Activated naive CD4-positive, alpha-beta T cell treated with anti-CD3 and anti-CD28 coated beads, Interleukin-2, amount 50 U/mL, for 24 hours (primary cell): ENCODE data around the gene UNC5A.
"Not testable (repeated sequence)": the region's sequence is repeated elsewhere in the genome, so short reads cannot be mapped to it uniquely, and the experiment has no call there.

Experiments
- H3K27ac Mint-ChIP-seq: one replicate; pipeline ENCODE4 v1.8.0; 2021; ENCODE audit warnings: mild to moderate bottlenecking, mixed read lengths
- H3K27me3 Mint-ChIP-seq: one replicate; pipeline ENCODE4 v1.8.0; 2021; ENCODE audit warnings: mixed read lengths
- H3K36me3 Mint-ChIP-seq: one replicate; pipeline ENCODE4 v1.8.0; 2021; ENCODE audit warnings: mixed read lengths
- H3K4me1 Mint-ChIP-seq: one replicate; pipeline ENCODE4 v1.8.0; 2021; ENCODE audit warnings: mixed read lengths
- H3K4me3 Mint-ChIP-seq: one replicate; pipeline ENCODE4 v1.8.0; 2021; ENCODE audit warnings: mild to moderate bottlenecking, mixed read lengths
- H3K9me3 Mint-ChIP-seq: one replicate; pipeline ENCODE4 v1.8.0; 2021; ENCODE audit warnings: mixed read lengths

UNC5A gene

DNA sequence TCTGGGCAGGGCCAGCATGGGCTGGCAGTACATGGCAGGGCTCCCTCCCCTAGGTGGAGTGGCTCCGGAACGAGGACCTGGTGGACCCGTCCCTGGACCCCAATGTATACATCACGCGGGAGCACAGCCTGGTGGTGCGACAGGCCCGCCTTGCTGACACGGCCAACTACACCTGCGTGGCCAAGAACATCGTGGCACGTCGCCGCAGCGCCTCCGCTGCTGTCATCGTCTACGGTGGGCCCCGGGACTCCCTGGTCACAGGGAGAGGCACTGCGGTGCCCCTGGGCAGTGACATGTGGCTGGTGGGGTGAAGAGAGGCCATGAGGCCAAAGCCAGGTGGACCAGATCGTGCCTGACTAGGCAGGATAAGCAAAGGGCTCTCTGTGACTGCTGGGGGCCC, 58.4 kb downstream of the UNC5A start:
- Mint-ChIP-seq H3K9me3 (no peaks in the 10 kb centered on the region), H3K27me3 (peaks cover 14% of the 10 kb centered on the region), H3K4me1 (peaks cover 5% of the 10 kb centered on the region), H3K4me3 (no peak overlapping the region), H3K36me3 (no peaks in the 10 kb centered on the region), H3K27ac (no peak overlapping the region)

DNA sequence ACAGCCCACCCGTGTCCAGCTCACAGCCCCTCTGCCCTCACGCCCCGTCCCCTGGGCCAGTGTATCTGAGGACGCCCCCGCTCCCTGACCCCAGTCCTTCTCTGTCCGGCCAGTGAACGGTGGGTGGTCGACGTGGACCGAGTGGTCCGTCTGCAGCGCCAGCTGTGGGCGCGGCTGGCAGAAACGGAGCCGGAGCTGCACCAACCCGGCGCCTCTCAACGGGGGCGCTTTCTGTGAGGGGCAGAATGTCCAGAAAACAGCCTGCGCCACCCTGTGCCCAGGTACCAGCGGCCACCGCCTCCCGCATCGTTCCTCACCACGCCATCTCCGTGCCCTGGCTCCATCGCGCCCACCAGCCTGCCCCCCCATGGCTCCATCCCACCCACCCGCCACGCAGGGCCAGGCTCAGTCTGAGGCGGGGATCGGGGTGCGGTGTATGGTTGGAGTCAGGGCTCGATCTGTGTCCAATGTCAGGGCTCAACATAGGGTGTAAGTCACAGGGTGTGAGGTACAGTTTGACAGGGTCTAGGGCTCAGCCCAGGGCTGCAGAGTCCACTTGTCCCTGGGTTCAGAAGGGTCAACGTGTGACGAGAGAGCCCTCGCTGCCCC, 59.2 kb downstream of the UNC5A start:
- Mint-ChIP-seq H3K4me1 (peaks cover 5% of the 10 kb centered on the region), H3K27ac (no peak overlapping the region), H3K27me3 (peaks cover 11% of the 10 kb centered on the region), H3K4me3 (no peak overlapping the region), H3K36me3 (no peaks in the 10 kb centered on the region), H3K9me3 (no peaks in the 10 kb centered on the region)

DNA sequence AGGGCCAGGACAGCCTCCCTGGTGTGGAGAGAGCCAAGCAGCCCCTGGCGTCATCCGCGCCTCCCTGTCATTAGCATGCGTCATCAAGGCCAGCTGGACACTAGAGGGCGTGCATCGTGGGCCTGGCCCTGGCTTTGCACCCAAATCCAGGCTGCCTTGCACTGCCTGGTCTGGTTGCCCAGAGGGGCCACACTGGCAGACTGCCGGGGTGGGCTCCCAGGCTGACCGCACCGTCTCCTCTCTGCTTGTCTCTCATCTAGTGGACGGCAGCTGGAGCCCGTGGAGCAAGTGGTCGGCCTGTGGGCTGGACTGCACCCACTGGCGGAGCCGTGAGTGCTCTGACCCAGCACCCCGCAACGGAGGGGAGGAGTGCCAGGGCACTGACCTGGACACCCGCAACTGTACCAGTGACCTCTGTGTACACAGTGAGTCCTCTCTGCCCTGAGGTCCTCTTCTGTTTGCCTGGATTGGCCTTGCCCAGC, 59.8 kb downstream of the UNC5A start:
- Mint-ChIP-seq H3K27ac (no peak overlapping the region), H3K9me3 (no peaks in the 10 kb centered on the region), H3K27me3 (peaks cover 13% of the 10 kb centered on the region)

DNA sequence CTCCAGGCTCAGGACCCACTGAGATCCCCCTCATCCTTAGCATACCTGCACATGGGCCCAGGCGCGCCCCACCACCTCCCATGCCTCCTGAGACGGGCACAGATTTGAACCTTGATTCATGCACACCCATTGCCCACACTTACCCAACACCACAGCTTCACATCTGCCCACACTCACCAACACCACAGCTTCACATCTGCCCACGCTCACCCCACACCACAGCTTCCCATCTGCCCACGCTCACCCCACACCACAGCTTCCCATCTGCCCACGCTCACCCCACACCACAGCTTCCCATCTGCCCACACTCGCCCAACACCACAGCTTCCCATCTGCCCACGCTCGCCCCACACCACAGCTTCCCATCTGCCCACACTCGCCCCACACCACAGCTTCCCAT, 60.3 kb downstream of the UNC5A start:
- not testable (repeated sequence) for H3K4me3 Mint-ChIP-seq, H3K4me1 Mint-ChIP-seq, H3K9me3 Mint-ChIP-seq, H3K27ac Mint-ChIP-seq, H3K36me3 Mint-ChIP-seq
- peaks cover 18% of the 10 kb centered on the region for H3K27me3 Mint-ChIP-seq

More for the DNA sequence above, 59.8 kb downstream of the UNC5A start:
- no peak overlapping the region for H3K4me3 Mint-ChIP-seq
- H3K4me1 Mint-ChIP-seq = peaks cover 5% of the 10 kb centered on the region
- no peaks in the 10 kb centered on the region for H3K36me3 Mint-ChIP-seq

DNA sequence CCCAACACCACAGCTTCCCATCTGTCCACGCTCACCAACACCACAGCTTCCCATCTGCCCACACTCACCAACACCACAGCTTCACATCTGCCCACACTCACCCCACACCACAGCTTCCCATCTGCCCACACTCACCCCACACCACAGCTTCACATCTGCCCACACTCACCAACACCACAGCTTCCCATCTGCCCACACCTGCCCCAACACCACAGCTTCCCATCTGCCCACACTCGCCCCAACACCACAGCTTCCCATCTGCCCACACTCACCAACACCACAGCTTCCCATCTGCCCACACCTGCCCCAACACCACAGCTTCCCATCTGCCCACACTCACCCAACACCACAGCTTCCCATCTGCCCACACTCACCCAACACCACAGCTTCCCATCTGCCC, 62.2 kb downstream of the UNC5A start:
- not testable (repeated sequence) for H3K27ac Mint-ChIP-seq, H3K36me3 Mint-ChIP-seq, H3K4me3 Mint-ChIP-seq, H3K9me3 Mint-ChIP-seq
- peaks cover 17% of the 10 kb centered on the region for H3K4me1 Mint-ChIP-seq
- peaks cover 19% of the 10 kb centered on the region for H3K27me3 Mint-ChIP-seq

DNA sequence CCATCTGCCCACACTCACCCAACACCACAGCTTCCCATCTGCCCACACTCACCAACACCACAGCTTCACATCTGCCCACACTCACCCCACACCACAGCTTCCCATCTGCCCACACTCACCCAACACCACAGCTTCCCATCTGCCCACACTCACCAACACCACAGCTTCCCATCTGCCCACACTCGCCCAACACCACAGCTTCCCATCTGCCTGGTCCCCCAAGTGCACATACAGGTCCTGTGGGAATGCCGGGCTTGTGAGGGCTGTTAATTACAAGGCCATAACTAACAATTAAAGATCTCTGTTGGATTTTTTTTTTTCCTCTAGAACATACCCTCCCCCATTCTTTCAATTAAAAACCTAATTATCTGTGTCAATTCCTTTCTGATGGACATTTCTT, 62.7 kb downstream of the UNC5A start:
- H3K27ac Mint-ChIP-seq = peak overlapping the region; percentile 46

DNA sequence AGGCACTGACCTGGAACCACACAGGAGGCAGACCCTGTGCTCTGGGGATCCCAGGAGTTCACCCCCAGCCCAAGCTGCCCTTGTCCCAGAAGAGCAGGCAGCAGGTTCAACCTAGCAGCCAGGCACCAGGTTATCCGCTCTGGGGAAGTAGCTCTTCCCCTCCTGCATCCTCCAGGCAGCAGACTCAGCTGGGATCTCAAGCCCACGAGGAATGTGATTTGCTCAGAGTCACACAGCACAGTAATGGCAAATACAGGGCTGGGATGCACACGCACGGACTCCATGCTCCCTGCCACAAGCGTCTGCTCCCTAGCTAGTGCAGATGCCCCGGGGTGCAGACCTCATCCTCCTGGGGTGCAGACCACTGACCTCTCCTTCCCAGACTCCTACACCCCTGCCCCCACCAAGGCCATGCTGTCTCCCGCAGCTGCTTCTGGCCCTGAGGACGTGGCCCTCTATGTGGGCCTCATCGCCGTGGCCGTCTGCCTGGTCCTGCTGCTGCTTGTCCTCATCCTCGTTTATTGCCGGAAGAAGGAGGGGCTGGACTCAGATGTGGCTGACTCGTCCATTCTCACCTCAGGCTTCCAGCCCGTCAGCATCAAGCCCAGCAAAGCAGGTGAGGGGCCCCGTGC, 63.3 kb downstream of the UNC5A start:
- peak overlapping the region; percentile 46 for H3K27ac Mint-ChIP-seq
- peaks cover 17% of the 10 kb centered on the region for H3K4me1 Mint-ChIP-seq
- peaks cover 18% of the 10 kb centered on the region for H3K27me3 Mint-ChIP-seq
- H3K36me3 Mint-ChIP-seq = no peaks in the 10 kb centered on the region
- H3K9me3 Mint-ChIP-seq = no peaks in the 10 kb centered on the region
- H3K4me3 Mint-ChIP-seq = no peak overlapping the region

More for the DNA sequence above, 62.7 kb downstream of the UNC5A start:
- not testable (repeated sequence) for H3K36me3 Mint-ChIP-seq, H3K9me3 Mint-ChIP-seq, H3K4me3 Mint-ChIP-seq
- peaks cover 18% of the 10 kb centered on the region for H3K27me3 Mint-ChIP-seq
- peaks cover 17% of the 10 kb centered on the region for H3K4me1 Mint-ChIP-seq

DNA sequence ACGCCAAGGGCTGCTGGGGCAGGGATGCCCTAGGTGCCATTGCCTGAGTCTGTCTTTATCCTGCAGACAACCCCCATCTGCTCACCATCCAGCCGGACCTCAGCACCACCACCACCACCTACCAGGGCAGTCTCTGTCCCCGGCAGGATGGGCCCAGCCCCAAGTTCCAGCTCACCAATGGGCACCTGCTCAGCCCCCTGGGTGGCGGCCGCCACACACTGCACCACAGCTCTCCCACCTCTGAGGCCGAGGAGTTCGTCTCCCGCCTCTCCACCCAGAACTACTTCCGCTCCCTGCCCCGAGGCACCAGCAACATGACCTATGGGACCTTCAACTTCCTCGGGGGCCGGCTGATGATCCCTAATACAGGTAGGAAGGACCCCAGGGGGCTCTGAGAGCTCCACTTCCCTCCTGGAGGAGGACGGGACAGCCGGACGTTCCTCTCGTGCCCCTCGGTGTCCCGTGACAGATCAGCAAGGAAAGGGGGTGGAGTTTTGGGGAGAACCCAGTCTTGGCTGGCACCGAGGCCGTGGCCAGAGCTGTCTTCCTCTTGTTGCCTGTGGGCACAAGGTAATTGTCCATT, 63.9 kb downstream of the UNC5A start:
- H3K4me3 Mint-ChIP-seq = no peak overlapping the region
- no peak overlapping the region for H3K27ac Mint-ChIP-seq
- no peaks in the 10 kb centered on the region for H3K9me3 Mint-ChIP-seq
- peaks cover 18% of the 10 kb centered on the region for H3K27me3 Mint-ChIP-seq
- no peaks in the 10 kb centered on the region for H3K36me3 Mint-ChIP-seq
- H3K4me1 Mint-ChIP-seq = peaks cover 17% of the 10 kb centered on the region

DNA sequence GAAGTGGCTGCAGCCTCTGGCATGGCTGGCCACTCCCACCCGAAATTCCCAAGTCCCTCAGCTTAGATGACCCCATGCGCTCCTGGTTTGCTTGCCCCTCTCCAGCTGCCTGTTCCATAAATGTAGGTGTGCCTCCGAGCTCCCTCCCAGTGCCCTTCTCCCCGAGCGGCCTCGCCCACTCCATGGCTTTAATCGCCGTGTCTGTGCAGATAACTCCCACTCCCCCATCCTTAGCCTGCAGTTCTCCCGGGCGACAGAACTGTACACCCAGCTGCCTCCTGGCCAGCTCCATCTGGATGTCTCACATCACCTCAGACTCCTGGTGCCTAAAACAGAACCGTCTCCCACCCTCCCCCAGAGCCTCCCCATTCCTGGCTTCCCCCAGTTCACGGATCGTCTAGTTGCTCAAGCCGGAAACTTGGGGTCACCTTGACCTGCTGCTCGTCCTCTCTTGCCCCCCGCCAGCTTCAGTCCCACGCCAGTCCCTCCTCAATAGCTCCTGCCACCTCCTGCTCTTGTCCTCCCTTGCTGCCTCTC, 64.7 kb downstream of the UNC5A start:
- peaks cover 18% of the 10 kb centered on the region for H3K27me3 Mint-ChIP-seq
- H3K4me3 Mint-ChIP-seq = no peak overlapping the region
- H3K9me3 Mint-ChIP-seq = no peaks in the 10 kb centered on the region

DNA sequence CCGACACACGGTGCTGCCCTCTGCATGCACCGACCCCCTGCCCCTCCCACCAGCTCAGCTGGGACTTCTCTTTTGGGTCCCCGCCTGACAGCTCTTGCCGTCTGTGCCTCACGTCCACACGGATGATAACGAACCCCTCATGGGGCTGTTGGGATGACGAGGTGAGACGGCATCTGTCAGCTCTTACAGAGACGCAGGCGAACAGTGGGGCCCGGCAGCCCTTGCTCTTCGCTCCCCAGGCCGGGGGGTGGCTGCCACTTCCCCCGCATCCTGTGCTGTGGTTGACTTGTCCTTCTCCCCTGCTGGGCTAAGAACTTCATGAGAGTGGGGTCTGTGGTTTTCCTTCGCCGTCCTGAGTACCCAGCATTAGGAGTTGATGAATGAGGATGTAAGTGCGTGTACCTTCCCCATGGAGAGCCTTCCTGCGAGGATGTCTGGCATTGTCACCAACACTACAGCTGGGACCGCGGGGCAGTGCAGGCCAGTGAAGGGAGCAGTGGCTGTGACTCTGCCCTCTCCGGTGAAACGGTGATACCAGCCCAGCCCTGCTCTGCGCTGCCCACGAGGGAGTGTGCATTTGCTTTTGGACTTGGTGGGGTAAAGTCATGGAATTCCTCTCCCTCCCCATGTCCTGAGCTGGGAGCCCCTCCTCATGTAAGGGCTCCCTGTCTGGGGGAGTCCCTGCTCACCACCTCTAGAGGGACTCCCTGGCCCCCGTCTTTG, 65.6 kb downstream of the UNC5A start:
- H3K4me3 Mint-ChIP-seq = peak overlapping the region; percentile 27
- H3K27me3 Mint-ChIP-seq = peaks cover 18% of the 10 kb centered on the region

More for the DNA sequence above, 64.7 kb downstream of the UNC5A start:
- no peak overlapping the region for H3K27ac Mint-ChIP-seq
- H3K36me3 Mint-ChIP-seq = no peaks in the 10 kb centered on the region
- peaks cover 17% of the 10 kb centered on the region for H3K4me1 Mint-ChIP-seq

DNA sequence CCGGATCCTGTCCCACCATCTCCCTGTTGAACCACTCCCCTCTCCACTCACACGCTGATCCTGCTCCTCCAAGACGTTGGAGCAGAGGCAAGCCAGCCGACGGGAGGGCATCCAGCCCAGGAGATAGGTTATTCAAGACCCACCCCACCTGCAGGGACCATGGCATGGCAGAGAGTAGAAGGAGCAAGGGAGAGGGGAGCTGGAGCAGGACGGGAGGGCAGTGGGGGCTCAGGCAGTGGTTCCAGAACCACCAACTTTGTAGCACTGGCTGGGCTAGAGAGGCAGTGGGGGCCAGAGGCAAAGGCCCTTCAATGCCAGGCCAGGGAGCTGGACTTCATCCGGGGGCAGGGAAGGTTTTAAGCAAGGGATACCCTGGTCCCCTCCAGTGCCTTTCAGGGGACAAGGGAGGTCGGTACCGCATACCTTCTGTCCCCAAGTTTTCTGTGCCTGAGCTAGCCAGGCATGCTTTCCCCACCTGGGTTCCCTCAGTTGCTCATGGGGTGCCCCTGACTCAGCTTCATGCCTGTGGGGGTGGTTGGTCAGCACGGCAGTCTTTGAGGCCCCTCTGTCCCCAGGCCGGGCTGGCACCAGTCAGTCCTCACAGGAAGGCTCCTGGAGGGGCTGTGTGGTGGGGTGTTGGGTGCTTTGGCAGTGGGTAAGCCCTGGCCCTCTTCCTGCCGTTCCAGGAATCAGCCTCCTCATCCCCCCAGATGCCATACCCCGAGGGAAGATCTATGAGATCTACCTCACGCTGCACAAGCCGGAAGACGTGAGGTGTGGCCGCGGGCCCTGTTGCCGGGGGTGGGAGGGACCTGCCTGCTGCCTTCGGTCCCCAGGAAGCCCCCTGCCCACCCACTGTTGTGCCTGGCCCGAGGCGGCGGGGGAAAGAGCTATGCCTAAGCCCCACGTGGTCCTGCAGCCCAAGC, 66.4 kb downstream of the UNC5A start:
- Mint-ChIP-seq H3K27me3 (peaks cover 18% of the 10 kb centered on the region), H3K4me3 (no peak overlapping the region)

More for the DNA sequence above, 65.6 kb downstream of the UNC5A start:
- Mint-ChIP-seq H3K9me3 (no peaks in the 10 kb centered on the region), H3K36me3 (no peaks in the 10 kb centered on the region), H3K27ac (no peak overlapping the region), H3K4me1 (peaks cover 12% of the 10 kb centered on the region)

DNA sequence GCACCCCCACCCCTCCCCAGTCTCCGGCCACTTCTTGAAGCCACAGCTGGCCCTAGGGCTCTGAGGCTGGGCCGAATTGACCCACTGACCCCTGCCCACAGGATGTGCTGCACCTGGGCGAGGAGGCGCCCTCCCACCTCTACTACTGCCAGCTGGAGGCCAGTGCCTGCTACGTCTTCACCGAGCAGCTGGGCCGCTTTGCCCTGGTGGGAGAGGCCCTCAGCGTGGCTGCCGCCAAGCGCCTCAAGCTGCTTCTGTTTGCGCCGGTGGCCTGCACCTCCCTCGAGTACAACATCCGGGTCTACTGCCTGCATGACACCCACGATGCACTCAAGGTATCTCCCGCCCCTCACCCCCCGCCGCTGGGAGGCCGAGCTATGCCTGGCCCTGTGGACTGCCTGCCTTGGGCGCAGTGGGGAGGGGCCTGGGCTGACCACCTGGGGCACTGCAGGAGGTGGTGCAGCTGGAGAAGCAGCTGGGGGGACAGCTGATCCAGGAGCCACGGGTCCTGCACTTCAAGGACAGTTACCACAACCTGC, 67.5 kb downstream of the UNC5A start:
- Mint-ChIP-seq H3K4me3 (no peak overlapping the region), H3K27me3 (peaks cover 18% of the 10 kb centered on the region), H3K27ac (no peak overlapping the region), H3K36me3 (no peaks in the 10 kb centered on the region), H3K9me3 (no peaks in the 10 kb centered on the region), H3K4me1 (peaks cover 12% of the 10 kb centered on the region)

More for the DNA sequence above, 66.4 kb downstream of the UNC5A start:
- Mint-ChIP-seq H3K9me3 (no peaks in the 10 kb centered on the region), H3K4me1 (peaks cover 12% of the 10 kb centered on the region), H3K36me3 (no peaks in the 10 kb centered on the region), H3K27ac (peak overlapping the region; percentile 61)

DNA sequence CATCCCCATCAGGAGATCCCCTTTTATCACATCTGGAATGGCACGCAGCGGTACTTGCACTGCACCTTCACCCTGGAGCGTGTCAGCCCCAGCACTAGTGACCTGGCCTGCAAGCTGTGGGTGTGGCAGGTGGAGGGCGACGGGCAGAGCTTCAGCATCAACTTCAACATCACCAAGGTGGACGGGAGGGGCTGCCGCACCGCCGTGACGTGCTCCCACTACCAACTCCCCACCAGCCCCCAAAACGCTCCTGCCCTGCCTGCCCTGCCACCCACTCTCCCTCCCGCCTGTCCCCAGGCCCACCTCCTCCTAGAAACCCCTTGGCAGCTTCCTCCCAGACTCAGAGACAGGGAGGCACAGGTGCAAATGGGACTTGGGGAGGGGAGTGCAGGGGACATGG, 68.1 kb downstream of the UNC5A start:
- no peaks in the 10 kb centered on the region for H3K36me3 Mint-ChIP-seq
- H3K4me1 Mint-ChIP-seq = peaks cover 12% of the 10 kb centered on the region
- H3K9me3 Mint-ChIP-seq = no peaks in the 10 kb centered on the region
- no peak overlapping the region for H3K27ac Mint-ChIP-seq
- H3K4me3 Mint-ChIP-seq = no peak overlapping the region
- peaks cover 18% of the 10 kb centered on the region for H3K27me3 Mint-ChIP-seq

DNA sequence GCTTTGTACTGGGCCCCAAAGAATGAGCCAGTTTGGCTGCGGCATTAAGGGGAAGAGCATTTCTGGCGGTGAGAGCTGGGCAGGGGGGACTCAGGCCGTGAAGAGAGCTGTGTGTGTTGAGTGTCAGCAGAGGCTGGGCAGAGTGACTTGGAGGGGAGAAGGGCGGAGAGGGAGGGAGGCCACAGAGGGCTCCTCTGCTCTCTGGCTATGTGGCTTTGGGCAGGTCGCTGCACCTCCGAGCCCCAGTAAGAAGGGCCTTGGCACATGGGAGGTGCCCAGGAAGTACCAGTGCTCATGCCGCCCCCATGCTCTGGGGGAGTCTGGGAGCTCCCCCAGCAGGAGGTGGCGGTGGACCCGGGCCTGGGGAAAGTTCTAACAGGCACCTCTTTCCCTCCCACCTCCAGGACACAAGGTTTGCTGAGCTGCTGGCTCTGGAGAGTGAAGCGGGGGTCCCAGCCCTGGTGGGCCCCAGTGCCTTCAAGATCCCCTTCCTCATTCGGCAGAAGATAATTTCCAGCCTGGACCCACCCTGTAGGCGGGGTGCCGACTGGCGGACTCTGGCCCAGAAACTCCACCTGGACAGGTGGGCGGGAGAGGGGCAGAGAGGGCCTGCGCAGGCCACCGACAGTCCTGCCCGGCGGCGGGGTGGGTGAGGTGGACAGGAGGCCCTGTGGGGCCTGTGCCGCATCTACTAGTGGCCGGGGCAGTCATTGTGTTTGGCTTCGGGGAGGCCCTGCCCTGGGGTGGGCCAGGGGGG, 68.7 kb downstream of the UNC5A start:
- Mint-ChIP-seq H3K27ac (no peak overlapping the region), H3K4me3 (no peak overlapping the region), H3K4me1 (peaks cover 12% of the 10 kb centered on the region), H3K9me3 (no peaks in the 10 kb centered on the region), H3K27me3 (peaks cover 18% of the 10 kb centered on the region), H3K36me3 (no peaks in the 10 kb centered on the region)
